Heart left ventricle (tissue), 13 donors: ENCODE data around the gene KCNE1.

Source experiments
- CTCF ChIP-seq, 12 donors: fragments of 200-600 bp; sonication (generic) in 4 of 12; IDR thresholded peaks; one replicate each; pipeline versions ENCODE4 v1.5.0 to v1.8.0; 2018 to 2022; ENCODE audit warnings: antibody characterized with exemption in 12 of 12, mild to moderate bottlenecking in 5 of 12
- POLR2A ChIP-seq, 2 donors: fragments of 450-650 bp; IDR thresholded peaks; one replicate each; pipeline ENCODE4 v1.6.1; 2017; ENCODE audit warnings: antibody characterized with exemption in 2 of 2, mild to moderate bottlenecking in 2 of 2, moderate library complexity in 2 of 2
- donor health status: ischemic (EF 13 %, LVEDD 7.1; RV severe dilation, severe dysfunction).
- donor health status: DM: no; HTN: yes; CAD: no.
- donor health status: DM: no; HTN: no; CAD: no.
- donor health status: ischemic (EF 25% LVEDD 6.9; RV normal size, moderate dysfunction).
- donor health status: ischemic (EF 25% LVEDD 5.7; RV mildly dilated, moderate dysfunction).
- donor health status: ischemic (EF 35%, LVEDD 5.7; RV mildly dilated, moderate dysfunction).
- donor health status: nonischemic (EF 11% LVEDD 7.7; RV severe dilation, severe dysfunction).
- donor health status: DM: yes; HTN: yes; CAD: no.
- donor health status: PGD.
- donor health status: ischemic (EF 29% LVEDD 5.4; RV normal size, mild dysfunction).
- donor health status: nonischemic (EF 23%, LVEDD 6.1; RV moderate dilation, normal function).

GRCh38 chr21:34560021-34560420 lies 48.0 kb upstream of the KCNE1 start:
- TF ChIP-seq POLR2A (IDR thresholded peaks at IDR 0.05), result no peak
- no peak for TF ChIP-seq CTCF (IDR thresholded peaks at IDR 0.05)
